ENCODE measurements around the gene CMTM6. TPM values are rescaled to one million over a fixed set of nuclear protein-coding genes. Genes with fewer than 3 reads are reported as not detected.

CMTM6 gene
- total RNA-seq, 1 donor from 2014 or later: 17.5 TPM

GRCh38 chr3:32455609-32456428 is 46.8 kb downstream of the CMTM6 start:
- Mint-ChIP-seq H3K4me1 (ENCODE audit: low read depth, unreplicated experiment) (peaks cover 41% of the 10 kb centered on the region), H3K27me3 (ENCODE audit: unreplicated experiment) (peaks cover 5% of the 10 kb centered on the region)

GRCh38 chr3:32454731-32455608 is 47.7 kb downstream of the CMTM6 start:
- no peak for DNase-seq
- no peak for TF ChIP-seq CTCF (IDR thresholded peaks at IDR 0.05; ENCODE audit: partially characterized antibody, unreplicated experiment)
- Mint-ChIP-seq H3K27ac (ENCODE audit: unreplicated experiment) (peak overlapping the region; percentile 53), H3K36me3 (ENCODE audit: unreplicated experiment) (peaks cover 8% of the 10 kb centered on the region), H3K9me3 (ENCODE audit: unreplicated experiment) (peaks cover 3% of the 10 kb centered on the region), H3K4me3 (ENCODE audit: unreplicated experiment) (peak overlapping the region; percentile 54), H3K4me1 (ENCODE audit: low read depth, unreplicated experiment) (peaks cover 44% of the 10 kb centered on the region), H3K27me3 (ENCODE audit: unreplicated experiment) (peaks cover 2% of the 10 kb centered on the region)

More at GRCh38 chr3:32455609-32456428, 46.8 kb downstream of the CMTM6 start:
- Mint-ChIP-seq H3K27ac (ENCODE audit: unreplicated experiment) (no peak overlapping the region), H3K36me3 (ENCODE audit: unreplicated experiment) (peaks cover 8% of the 10 kb centered on the region), H3K9me3 (ENCODE audit: unreplicated experiment) (peaks cover 7% of the 10 kb centered on the region), H3K4me3 (ENCODE audit: unreplicated experiment) (no peak overlapping the region)
- no peak for DNase-seq
- TF ChIP-seq CTCF (IDR thresholded peaks at IDR 0.05; ENCODE audit: partially characterized antibody, unreplicated experiment): no peak

- peaks cover 48% of the 10 kb centered on the region for H3K4me1 Mint-ChIP-seq (ENCODE audit: low read depth, unreplicated experiment)
- H3K27ac Mint-ChIP-seq (ENCODE audit: unreplicated experiment): peak overlapping the region; percentile 53
- peaks cover 2% of the 10 kb centered on the region for H3K27me3 Mint-ChIP-seq (ENCODE audit: unreplicated experiment)
- TF ChIP-seq CTCF (IDR thresholded peaks at IDR 0.05; ENCODE audit: partially characterized antibody, unreplicated experiment): no peak
- DNase-seq: no peak
- H3K4me3 Mint-ChIP-seq (ENCODE audit: unreplicated experiment): no peak overlapping the region
- H3K9me3 Mint-ChIP-seq (ENCODE audit: unreplicated experiment): peaks cover 3% of the 10 kb centered on the region
- peaks cover 8% of the 10 kb centered on the region for H3K36me3 Mint-ChIP-seq (ENCODE audit: unreplicated experiment)
Measured at GRCh38 chr3:32454111-32454510, 48.5 kb downstream of the CMTM6 start.

GRCh38 chr3:32453346-32453745 is 49.3 kb downstream of the CMTM6 start:
- no peak overlapping the region for H3K4me3 Mint-ChIP-seq (ENCODE audit: unreplicated experiment)
- no peak for TF ChIP-seq CTCF (IDR thresholded peaks at IDR 0.05; ENCODE audit: partially characterized antibody, unreplicated experiment)
- H3K27ac Mint-ChIP-seq (ENCODE audit: unreplicated experiment): no peak overlapping the region
- H3K27me3 Mint-ChIP-seq (ENCODE audit: unreplicated experiment): peaks cover 2% of the 10 kb centered on the region
- DNase-seq: no peak
- peaks cover 52% of the 10 kb centered on the region for H3K4me1 Mint-ChIP-seq (ENCODE audit: low read depth, unreplicated experiment)
- H3K36me3 Mint-ChIP-seq (ENCODE audit: unreplicated experiment): peaks cover 8% of the 10 kb centered on the region
- peaks cover 5% of the 10 kb centered on the region for H3K9me3 Mint-ChIP-seq (ENCODE audit: unreplicated experiment)

All from glutamatergic neuron (in vitro differentiated cells).